Left ventricle myocardium inferior (tissue), 1 donor: ENCODE results near the gene CRBN. TPM values are rescaled to one million over a fixed set of nuclear protein-coding genes. Genes with fewer than 3 reads are reported as not detected.
A peak's percentile ranks its signal among the peaks of the same experiment; 100 is the strongest.

Experiments
- DNase-seq: peaks from one replicate; pipeline ENCODE4 v3.0.0-alpha.2; 2020
- H3K27ac ChIP-seq: fragments of 200-600 bp; replicated peaks from 2 replicates; pipeline ENCODE4 v1.8.0; 2021
- H3K27me3 ChIP-seq: fragments of 200-600 bp; 2 replicates; pipeline ENCODE4 v1.8.0; 2021; ENCODE audit warnings: low read depth
- H3K36me3 ChIP-seq: fragments of 200-600 bp; 2 replicates; pipeline ENCODE4 v1.8.0; 2021
- H3K4me1 ChIP-seq: fragments of 200-600 bp; 2 replicates; pipeline ENCODE4 v1.8.0; 2021
- H3K4me3 ChIP-seq: fragments of 200-600 bp; 2 replicates; pipeline ENCODE4 v1.8.0; 2021; ENCODE audit warnings: mild to moderate bottlenecking, moderate library complexity
- H3K9me3 ChIP-seq: fragments of 200-600 bp; replicated peaks from 2 replicates; pipeline ENCODE4 v1.8.0; 2021
- CTCF ChIP-seq: fragments of 200-600 bp; IDR thresholded peaks from 2 replicates; pipeline ENCODE4 v1.8.0; 2021; ENCODE audit warnings: antibody characterized with exemption, mild to moderate bottlenecking, borderline replicate concordance
- intact Hi-C: fragments of 100-400 bp; cut with micrococcal nuclease; formaldehyde crosslinking; loops from one replicate; pipeline ENCODE4 v1.11.0; 2022
- long read RNA-seq: library from polyadenylated mRNA; unstranded; transcript quantifications from one replicate; pipeline ENCODE4 v2.0.0, GENCODE V29; 2021
- total RNA-seq: library from RNA; stranded (reverse); fragmentation: NEBNext Ultra II Directional; extraction: Animal tissue kit (Norgen Biotek cat#: 25700); gene quantifications from one replicate; pipeline ENCODE4 v1.2.1, GENCODE V29; 2021
- donor health status: DM: no; HTN: yes; CAD: no; lungs with severe emphysema.

CRBN gene
- 53.8 TPM for total RNA-seq
- long read RNA-seq, transcript CRBN-201 (11 exons, 2,206 nt), result major isoform, 91 of 110 reads
- long read RNA-seq, transcript CRBN-203 (11 exons, 2,203 nt), result minor isoform, 9 of 110 reads
- long read RNA-seq, partial matches to known transcripts, result 0 of 110 reads
- long read RNA-seq, other reads (novel, unspliced or antisense), result 10 of 110 reads

- no peaks in the 10 kb centered on the region for H3K27me3 ChIP-seq
- DNase-seq, result peak; percentile 85
- intact Hi-C loops, result no loop called here
- H3K9me3 ChIP-seq, result no peaks in the 10 kb centered on the region
- peak within 1 kb of the TSS; percentile 85 for H3K27ac ChIP-seq
- H3K4me1 ChIP-seq, result peaks cover 52% of the 10 kb centered on the region
- TF ChIP-seq CTCF, result peak; percentile 100
- peaks cover 8% of the 10 kb centered on the region for H3K36me3 ChIP-seq
- H3K4me3 ChIP-seq, result peak within 1 kb of the TSS; percentile 99
Measured at GRCh38 chr3:3179407-3180094, at the start of gene CRBN. Gene CRBN (minus strand): TSS chr3:3179691. CDS start chr3:3179687, 4 bp downstream.

GRCh38 chr3:3227640-3228039, 48.1 kb upstream of the CRBN start:
- TF ChIP-seq CTCF, result no peak
- no peaks in the 10 kb centered on the region for H3K4me1 ChIP-seq
- no peak overlapping the region for H3K4me3 ChIP-seq
- no peaks in the 10 kb centered on the region for H3K36me3 ChIP-seq
- peaks cover 14% of the 10 kb centered on the region for H3K9me3 ChIP-seq
- peak; percentile 16 for DNase-seq
- intact Hi-C loops, result no loop called here
- H3K27me3 ChIP-seq, result no peaks in the 10 kb centered on the region
- no peak overlapping the region for H3K27ac ChIP-seq

- intact Hi-C loops, result no loop called here
- H3K4me1 ChIP-seq, result no peaks in the 10 kb centered on the region
- no peak overlapping the region for H3K27ac ChIP-seq
- H3K9me3 ChIP-seq, result no peaks in the 10 kb centered on the region
- no peak for TF ChIP-seq CTCF
- H3K27me3 ChIP-seq, result peaks cover 15% of the 10 kb centered on the region
- H3K36me3 ChIP-seq, result no peaks in the 10 kb centered on the region
- no peak overlapping the region for H3K4me3 ChIP-seq
- no peak for DNase-seq
Measured at GRCh38 chr3:3221528-3221927, 42.0 kb upstream of the CRBN start.

GRCh38 chr3:3216401-3216800, 36.9 kb upstream of the CRBN start:
- TF ChIP-seq CTCF, result no peak
- H3K9me3 ChIP-seq, result no peaks in the 10 kb centered on the region
- H3K4me1 ChIP-seq, result no peaks in the 10 kb centered on the region
- no peak overlapping the region for H3K27ac ChIP-seq
- H3K27me3 ChIP-seq, result peaks cover 29% of the 10 kb centered on the region
- DNase-seq, result no peak
- no peaks in the 10 kb centered on the region for H3K36me3 ChIP-seq
- no peak overlapping the region for H3K4me3 ChIP-seq
- intact Hi-C loops, result no loop called here

- Histone ChIP-seq H3K4me3 (no peak overlapping the region), H3K27ac (no peak overlapping the region), H3K27me3 (peaks cover 37% of the 10 kb centered on the region), H3K4me1 (no peaks in the 10 kb centered on the region), H3K9me3 (no peaks in the 10 kb centered on the region), H3K36me3 (no peaks in the 10 kb centered on the region)
- DNase-seq, result no peak
- intact Hi-C loops, result no loop called here
- no peak for TF ChIP-seq CTCF
Measured at GRCh38 chr3:3212781-3213440, 33.4 kb upstream of the CRBN start.
